Mesothelial cell of epicardium (in vitro differentiated cells): ENCODE results near the gene DKK3. TPM values are rescaled to one million over a fixed set of nuclear protein-coding genes. Genes with fewer than 3 reads are reported as not detected.

Experiments
- DNase-seq, 2 experiments: peaks; one replicate each; pipeline ENCODE4 v3.0.0; 2021; ENCODE audit warnings: low spot score in 2 of 2; ENCODE audit not compliant: unreplicated experiment in 2 of 2
- H3K27ac Mint-ChIP-seq: 2 replicates; pipeline ENCODE4 v1.8.0; 2021; ENCODE audit warnings: mixed read lengths
- H3K27me3 Mint-ChIP-seq: 2 replicates; pipeline ENCODE4 v1.8.0; 2021; ENCODE audit warnings: low read depth, mixed read lengths
- H3K36me3 Mint-ChIP-seq: 2 replicates; pipeline ENCODE4 v1.8.0; 2021; ENCODE audit warnings: mixed read lengths
- H3K4me1 Mint-ChIP-seq: 2 replicates; pipeline ENCODE4 v1.8.0; 2021; ENCODE audit warnings: mixed read lengths
- H3K4me3 Mint-ChIP-seq: 2 replicates; pipeline ENCODE4 v1.8.0; 2021; ENCODE audit warnings: mild to moderate bottlenecking, moderate library complexity, mixed read lengths
- H3K9me3 Mint-ChIP-seq: 2 replicates; pipeline ENCODE4 v1.8.0; 2021; ENCODE audit warnings: mixed read lengths
- total RNA-seq: library from RNA; stranded (reverse); gene quantifications from 3 replicates; pipeline ENCODE4 v1.2.1, GENCODE V29; 2021
- TF ChIP-seq, protein P1 (sequence below): fragments of 200-600 bp; sonication (generic); IDR thresholded peaks from one replicate; pipeline ENCODE4 v1.5.0; 2021; ENCODE audit warnings: antibody characterized with exemption; ENCODE audit not compliant: unreplicated experiment

Gene DKK3
- total RNA-seq, 1 donor from 2014 or later = 29.7 TPM

- H3K4me3 Mint-ChIP-seq = no peak overlapping the region
- H3K27ac Mint-ChIP-seq = no peak overlapping the region
- H3K9me3 Mint-ChIP-seq = peaks cover 20% of the 10 kb centered on the region
- no peaks in the 10 kb centered on the region for H3K4me1 Mint-ChIP-seq
- TF ChIP-seq, protein P1, sequence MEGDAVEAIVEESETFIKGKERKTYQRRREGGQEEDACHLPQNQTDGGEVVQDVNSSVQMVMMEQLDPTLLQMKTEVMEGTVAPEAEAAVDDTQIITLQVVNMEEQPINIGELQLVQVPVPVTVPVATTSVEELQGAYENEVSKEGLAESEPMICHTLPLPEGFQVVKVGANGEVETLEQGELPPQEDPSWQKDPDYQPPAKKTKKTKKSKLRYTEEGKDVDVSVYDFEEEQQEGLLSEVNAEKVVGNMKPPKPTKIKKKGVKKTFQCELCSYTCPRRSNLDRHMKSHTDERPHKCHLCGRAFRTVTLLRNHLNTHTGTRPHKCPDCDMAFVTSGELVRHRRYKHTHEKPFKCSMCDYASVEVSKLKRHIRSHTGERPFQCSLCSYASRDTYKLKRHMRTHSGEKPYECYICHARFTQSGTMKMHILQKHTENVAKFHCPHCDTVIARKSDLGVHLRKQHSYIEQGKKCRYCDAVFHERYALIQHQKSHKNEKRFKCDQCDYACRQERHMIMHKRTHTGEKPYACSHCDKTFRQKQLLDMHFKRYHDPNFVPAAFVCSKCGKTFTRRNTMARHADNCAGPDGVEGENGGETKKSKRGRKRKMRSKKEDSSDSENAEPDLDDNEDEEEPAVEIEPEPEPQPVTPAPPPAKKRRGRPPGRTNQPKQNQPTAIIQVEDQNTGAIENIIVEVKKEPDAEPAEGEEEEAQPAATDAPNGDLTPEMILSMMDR = no peak
- no peaks in the 10 kb centered on the region for H3K27me3 Mint-ChIP-seq
- DNase-seq = no peak
- H3K36me3 Mint-ChIP-seq = peaks cover 44% of the 10 kb centered on the region
Observed at GRCh38 chr11:11923828-11924227, 84.6 kb downstream of the DKK3 start.

GRCh38 chr11:11916981-11917399 is 91.4 kb downstream of the DKK3 start:
- Mint-ChIP-seq H3K27me3 (no peaks in the 10 kb centered on the region), H3K27ac (no peak overlapping the region), H3K4me1 (peaks cover 3% of the 10 kb centered on the region), H3K4me3 (no peak overlapping the region), H3K9me3 (no peaks in the 10 kb centered on the region), H3K36me3 (peaks cover 14% of the 10 kb centered on the region)
- TF ChIP-seq, protein P1 = no peak
- DNase-seq = no peak

DNA sequence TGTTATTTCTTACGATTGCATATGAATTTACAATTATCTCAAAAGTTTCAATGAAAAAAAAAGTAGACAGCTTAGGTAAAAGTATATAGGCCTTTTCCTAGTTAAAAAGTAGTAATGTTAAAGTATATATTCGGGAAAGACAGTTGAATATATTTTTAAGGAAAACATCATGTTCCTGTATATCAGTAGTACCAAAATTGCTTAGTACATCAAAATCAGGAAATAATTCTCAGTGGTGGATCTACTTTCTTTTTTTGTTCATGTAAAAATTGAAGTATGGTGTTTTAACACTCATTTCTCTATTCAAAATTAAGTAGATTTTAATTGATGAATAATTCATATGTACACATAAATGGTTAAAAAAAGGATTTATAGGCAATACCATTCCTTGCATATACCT is 92.8 kb downstream of the DKK3 start:
- Mint-ChIP-seq H3K9me3 (no peaks in the 10 kb centered on the region), H3K36me3 (peaks cover 25% of the 10 kb centered on the region), H3K27me3 (no peaks in the 10 kb centered on the region)

DNA sequence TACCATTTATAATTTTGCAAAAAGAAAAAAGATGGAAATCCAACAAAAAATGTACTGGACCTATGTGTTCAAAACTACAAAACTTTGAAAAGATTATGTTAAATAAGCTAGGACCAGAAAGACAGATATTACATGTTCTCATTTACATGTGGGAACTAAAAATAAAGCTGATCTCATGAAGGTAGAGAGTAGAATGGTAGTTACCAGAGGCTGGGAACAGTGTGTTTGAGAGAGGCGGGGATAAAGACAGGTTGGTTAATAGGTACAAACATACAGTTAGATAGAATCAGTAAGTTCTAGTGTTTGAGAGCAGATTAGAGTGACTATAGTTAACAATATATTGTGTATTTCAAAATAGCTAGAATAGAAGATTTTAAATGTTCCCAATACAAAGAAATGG is 95.0 kb downstream of the DKK3 start:
- H3K4me3 Mint-ChIP-seq = no peak overlapping the region
- H3K9me3 Mint-ChIP-seq = no peaks in the 10 kb centered on the region
- no peaks in the 10 kb centered on the region for H3K27me3 Mint-ChIP-seq
- H3K4me1 Mint-ChIP-seq = peaks cover 3% of the 10 kb centered on the region
- TF ChIP-seq, protein P1 = no peak
- H3K36me3 Mint-ChIP-seq = peaks cover 22% of the 10 kb centered on the region
- no peak for DNase-seq
- H3K27ac Mint-ChIP-seq = no peak overlapping the region

More for the DNA sequence above, 92.8 kb downstream of the DKK3 start:
- no peak overlapping the region for H3K27ac Mint-ChIP-seq
- peaks cover 3% of the 10 kb centered on the region for H3K4me1 Mint-ChIP-seq
- TF ChIP-seq, protein P1 = no peak
- no peak overlapping the region for H3K4me3 Mint-ChIP-seq
- DNase-seq = no peak

Other genes with a start within 250 kb of the DKK3 start
- gene USP47, start 166.7 kb downstream of the DKK3 start, total RNA-seq = 65.2 to 69.0 TPM (median 68.1 TPM) in 3 replicates
- gene MICAL2, start 102.0 kb upstream of the DKK3 start, total RNA-seq = 8.9 to 15.4 TPM (median 15.0 TPM) in 3 replicates